SK-N-MC (cell line): ENCODE measurements around the gene NHS.

Experiments used
- EZH2 ChIP-seq: fragments of 200-600 bp; sonication (generic); IDR thresholded peaks from one replicate; pipeline ENCODE4 v1.6.1; 2017; ENCODE audit warnings: antibody characterized with exemption
- FOXP2 ChIP-seq: optimal IDR thresholded peaks from 2 replicates; pipeline ENCODE3; 2011; ENCODE audit warnings: mild to moderate bottlenecking, moderate library complexity; ENCODE audit not compliant: insufficient read depth; ENCODE audit errors: extremely low read length, control extremely low read depth
- POLR2AphosphoS5 ChIP-seq: IDR thresholded peaks from 2 replicates; pipeline ENCODE4 v1.6.1; 2012; ENCODE audit warnings: mild to moderate bottlenecking, low read depth, low read length, borderline replicate concordance

DNA sequence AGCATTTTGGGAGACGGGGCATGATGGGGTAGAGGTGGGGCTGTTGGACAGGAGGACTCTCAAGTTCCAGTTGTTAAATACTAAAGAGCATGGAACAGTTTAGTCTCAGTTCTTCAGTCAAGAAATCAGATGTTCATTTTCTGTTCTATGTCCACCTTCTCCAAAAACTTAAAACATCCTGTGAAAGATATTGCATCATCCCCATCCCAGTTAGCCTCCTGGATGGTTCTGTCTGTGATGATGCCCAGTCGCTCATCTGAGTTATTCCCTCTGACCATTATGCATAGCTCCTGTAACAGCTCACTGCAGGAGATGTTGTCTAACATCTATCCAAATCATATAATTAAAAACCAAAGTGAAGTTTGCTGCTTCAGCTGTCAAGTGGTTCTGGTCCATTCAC lies 330.2 kb downstream of the NHS start:
- TF ChIP-seq FOXP2 (no peak), POLR2AphosphoS5 (no peak), EZH2 (no peak)
